ENCODE data around the gene SLC8A2. TPM values are rescaled to one million over a fixed set of nuclear protein-coding genes. Genes with fewer than 3 reads are reported as not detected.

SLC8A2 gene
- total and polyA plus RNA-seq, 10 of the 15 experiments (the other 5 are each of a cell fraction or from before 2014, with no cell fraction given), result not detected

DNA sequence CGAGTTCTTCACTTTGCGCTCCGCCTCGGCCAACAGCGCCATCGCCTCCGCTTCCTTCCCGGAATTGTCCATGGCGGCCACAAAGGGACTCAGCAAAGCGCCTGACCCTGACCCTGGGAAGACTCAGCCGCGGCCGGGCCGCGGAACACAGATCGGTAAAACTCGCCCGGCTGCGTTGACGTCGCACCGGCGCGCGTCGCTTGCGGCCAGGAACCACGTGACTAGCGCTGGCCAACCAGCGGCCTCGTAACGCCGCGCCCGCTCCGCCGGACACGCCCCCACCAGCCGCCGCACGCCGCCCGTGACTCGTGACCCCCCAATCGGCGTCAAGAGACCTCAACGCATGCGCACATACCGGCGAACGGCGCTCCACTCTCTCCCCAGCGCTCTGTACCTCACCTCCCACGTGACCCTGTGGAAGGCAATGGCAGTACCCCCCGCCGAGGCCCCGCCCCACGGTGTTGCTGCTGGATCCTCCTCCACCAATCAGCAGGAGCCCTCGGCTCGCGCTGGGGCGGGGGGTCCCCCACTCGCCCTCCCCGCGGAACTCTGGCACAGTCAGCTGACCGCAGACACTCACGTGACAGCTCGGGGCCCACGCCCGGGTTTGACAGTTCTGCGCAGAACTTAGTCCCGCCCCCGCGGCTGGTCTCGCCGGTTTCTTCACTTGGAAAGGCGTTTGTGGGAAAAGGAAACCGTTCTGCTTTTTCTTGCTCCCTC lies 43.3 kb upstream of the SLC8A2 start, which contains the start of gene NAPA (continued):
- TF ChIP-seq ATF3 (IDR thresholded peaks at IDR 0.05; ENCODE audit: borderline replicate concordance, extremely low read depth, low read depth, low read length) (peak; percentile 89; the same call in 1 of the 2 replicates), NRF1 (conservative IDR thresholded peaks at IDR 0.05; ENCODE audit: low read depth, low read length) (peak; percentile 49), FOXK2 (IDR thresholded peaks at IDR 0.05) (peak; percentile 66), NFYA (IDR thresholded peaks at IDR 0.05; ENCODE audit: borderline replicate concordance, low read depth, low read length) (no peak), RBBP5 (conservative IDR thresholded peaks at IDR 0.05) (no peak), FOXM1 (IDR thresholded peaks at IDR 0.05; ENCODE audit: low read depth, low read length) (no peak; the same call in 1 of the 2 replicates), MEF2A (IDR thresholded peaks at IDR 0.05; ENCODE audit: insufficient read depth, low read depth, low read length) (peak; percentile 78), E2F4 (IDR thresholded peaks at IDR 0.05; ENCODE audit: low read depth, low read length) (no peak), EGR1 (IDR thresholded peaks at IDR 0.05; ENCODE audit: borderline replicate concordance in 1 of 2, low read depth in 2 of 2, low read length in 2 of 2) (peak in 1 of 2 experiments; percentile 94; a peak in 2 of 3 replicates), SIN3A (IDR thresholded peaks at IDR 0.05; ENCODE audit: low read depth, low read length) (peak; percentile 93), RELA (IDR thresholded peaks at IDR 0.05; ENCODE audit: borderline replicate concordance, partially characterized antibody) (peak; percentile 87), TCF3 (IDR thresholded peaks at IDR 0.05; ENCODE audit: borderline replicate concordance, insufficient read depth, low read depth, low read length) (no peak), IKZF2 (IDR thresholded peaks at IDR 0.05) (peak; percentile 90 to 91; a peak in 3 of 4 replicates), RFX5 (IDR thresholded peaks at IDR 0.05; ENCODE audit: low read depth, low read length) (peak; percentile 11; the same call in 1 of the 2 replicates), NR2C1 (IDR thresholded peaks at IDR 0.05) (0 out of 2 replicates have a peak, but pooled peaks have one; percentile 4)
- TF ChIP-seq, protein P1, sequence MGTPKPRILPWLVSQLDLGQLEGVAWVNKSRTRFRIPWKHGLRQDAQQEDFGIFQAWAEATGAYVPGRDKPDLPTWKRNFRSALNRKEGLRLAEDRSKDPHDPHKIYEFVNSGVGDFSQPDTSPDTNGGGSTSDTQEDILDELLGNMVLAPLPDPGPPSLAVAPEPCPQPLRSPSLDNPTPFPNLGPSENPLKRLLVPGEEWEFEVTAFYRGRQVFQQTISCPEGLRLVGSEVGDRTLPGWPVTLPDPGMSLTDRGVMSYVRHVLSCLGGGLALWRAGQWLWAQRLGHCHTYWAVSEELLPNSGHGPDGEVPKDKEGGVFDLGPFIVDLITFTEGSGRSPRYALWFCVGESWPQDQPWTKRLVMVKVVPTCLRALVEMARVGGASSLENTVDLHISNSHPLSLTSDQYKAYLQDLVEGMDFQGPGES (IDR thresholded peaks at IDR 0.05), result peak; percentile 25
- TF ChIP-seq, protein P2, sequence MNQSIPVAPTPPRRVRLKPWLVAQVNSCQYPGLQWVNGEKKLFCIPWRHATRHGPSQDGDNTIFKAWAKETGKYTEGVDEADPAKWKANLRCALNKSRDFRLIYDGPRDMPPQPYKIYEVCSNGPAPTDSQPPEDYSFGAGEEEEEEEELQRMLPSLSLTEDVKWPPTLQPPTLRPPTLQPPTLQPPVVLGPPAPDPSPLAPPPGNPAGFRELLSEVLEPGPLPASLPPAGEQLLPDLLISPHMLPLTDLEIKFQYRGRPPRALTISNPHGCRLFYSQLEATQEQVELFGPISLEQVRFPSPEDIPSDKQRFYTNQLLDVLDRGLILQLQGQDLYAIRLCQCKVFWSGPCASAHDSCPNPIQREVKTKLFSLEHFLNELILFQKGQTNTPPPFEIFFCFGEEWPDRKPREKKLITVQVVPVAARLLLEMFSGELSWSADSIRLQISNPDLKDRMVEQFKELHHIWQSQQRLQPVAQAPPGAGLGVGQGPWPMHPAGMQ (IDR thresholded peaks at IDR 0.05; ENCODE audit: borderline replicate concordance), result no peak
- TF ChIP-seq, protein P3, sequence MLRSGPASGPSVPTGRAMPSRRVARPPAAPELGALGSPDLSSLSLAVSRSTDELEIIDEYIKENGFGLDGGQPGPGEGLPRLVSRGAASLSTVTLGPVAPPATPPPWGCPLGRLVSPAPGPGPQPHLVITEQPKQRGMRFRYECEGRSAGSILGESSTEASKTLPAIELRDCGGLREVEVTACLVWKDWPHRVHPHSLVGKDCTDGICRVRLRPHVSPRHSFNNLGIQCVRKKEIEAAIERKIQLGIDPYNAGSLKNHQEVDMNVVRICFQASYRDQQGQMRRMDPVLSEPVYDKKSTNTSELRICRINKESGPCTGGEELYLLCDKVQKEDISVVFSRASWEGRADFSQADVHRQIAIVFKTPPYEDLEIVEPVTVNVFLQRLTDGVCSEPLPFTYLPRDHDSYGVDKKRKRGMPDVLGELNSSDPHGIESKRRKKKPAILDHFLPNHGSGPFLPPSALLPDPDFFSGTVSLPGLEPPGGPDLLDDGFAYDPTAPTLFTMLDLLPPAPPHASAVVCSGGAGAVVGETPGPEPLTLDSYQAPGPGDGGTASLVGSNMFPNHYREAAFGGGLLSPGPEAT (IDR thresholded peaks at IDR 0.05; ENCODE audit: low read depth), result peak; percentile 84
- TF ChIP-seq, protein P4, sequence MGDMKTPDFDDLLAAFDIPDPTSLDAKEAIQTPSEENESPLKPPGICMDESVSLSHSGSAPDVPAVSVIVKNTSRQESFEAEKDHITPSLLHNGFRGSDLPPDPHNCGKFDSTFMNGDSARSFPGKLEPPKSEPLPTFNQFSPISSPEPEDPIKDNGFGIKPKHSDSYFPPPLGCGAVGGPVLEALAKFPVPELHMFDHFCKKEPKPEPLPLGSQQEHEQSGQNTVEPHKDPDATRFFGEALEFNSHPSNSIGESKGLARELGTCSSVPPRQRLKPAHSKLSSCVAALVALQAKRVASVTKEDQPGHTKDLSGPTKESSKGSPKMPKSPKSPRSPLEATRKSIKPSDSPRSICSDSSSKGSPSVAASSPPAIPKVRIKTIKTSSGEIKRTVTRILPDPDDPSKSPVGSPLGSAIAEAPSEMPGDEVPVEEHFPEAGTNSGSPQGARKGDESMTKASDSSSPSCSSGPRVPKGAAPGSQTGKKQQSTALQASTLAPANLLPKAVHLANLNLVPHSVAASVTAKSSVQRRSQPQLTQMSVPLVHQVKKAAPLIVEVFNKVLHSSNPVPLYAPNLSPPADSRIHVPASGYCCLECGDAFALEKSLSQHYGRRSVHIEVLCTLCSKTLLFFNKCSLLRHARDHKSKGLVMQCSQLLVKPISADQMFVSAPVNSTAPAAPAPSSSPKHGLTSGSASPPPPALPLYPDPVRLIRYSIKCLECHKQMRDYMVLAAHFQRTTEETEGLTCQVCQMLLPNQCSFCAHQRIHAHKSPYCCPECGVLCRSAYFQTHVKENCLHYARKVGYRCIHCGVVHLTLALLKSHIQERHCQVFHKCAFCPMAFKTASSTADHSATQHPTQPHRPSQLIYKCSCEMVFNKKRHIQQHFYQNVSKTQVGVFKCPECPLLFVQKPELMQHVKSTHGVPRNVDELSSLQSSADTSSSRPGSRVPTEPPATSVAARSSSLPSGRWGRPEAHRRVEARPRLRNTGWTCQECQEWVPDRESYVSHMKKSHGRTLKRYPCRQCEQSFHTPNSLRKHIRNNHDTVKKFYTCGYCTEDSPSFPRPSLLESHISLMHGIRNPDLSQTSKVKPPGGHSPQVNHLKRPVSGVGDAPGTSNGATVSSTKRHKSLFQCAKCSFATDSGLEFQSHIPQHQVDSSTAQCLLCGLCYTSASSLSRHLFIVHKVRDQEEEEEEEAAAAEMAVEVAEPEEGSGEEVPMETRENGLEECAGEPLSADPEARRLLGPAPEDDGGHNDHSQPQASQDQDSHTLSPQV (IDR thresholded peaks at IDR 0.05), result no peak
